Muscle layer of colon (tissue), 2 donors: ENCODE data around the gene ZNRD2.

Source experiments
- H3K27ac ChIP-seq: one replicate; pipeline ENCODE4 v1.7.0; 2013; ENCODE audit warnings: low read depth, mild to moderate bottlenecking, low read length, moderate library complexity
- H3K27me3 ChIP-seq, 2 donors: one replicate each; pipeline ENCODE4 v1.7.0; 2013; ENCODE audit warnings: low read length in 2 of 2, mild to moderate bottlenecking in 2 of 2; ENCODE audit not compliant: insufficient read depth in 2 of 2, control insufficient read depth in 1 of 2
- H3K36me3 ChIP-seq: one replicate; pipeline ENCODE4 v1.7.0; 2013; ENCODE audit warnings: mild to moderate bottlenecking, low read length; ENCODE audit not compliant: insufficient read depth
- H3K4me1 ChIP-seq: one replicate; pipeline ENCODE4 v1.7.0; 2013; ENCODE audit warnings: mild to moderate bottlenecking, low read length; ENCODE audit not compliant: insufficient read depth
- H3K4me3 ChIP-seq, 2 donors: one replicate each; pipeline ENCODE4 v1.7.0; 2013; ENCODE audit warnings: low read length in 2 of 2, low read depth in 1 of 2, mild to moderate bottlenecking in 1 of 2, moderate library complexity in 1 of 2
- H3K9ac ChIP-seq: one replicate; pipeline ENCODE4 v1.7.0; 2013; ENCODE audit warnings: low read length
- H3K9me3 ChIP-seq: one replicate; pipeline ENCODE4 v1.7.0; 2013; ENCODE audit warnings: mild to moderate bottlenecking, low read length
- donor health status: abdominal sarcoma.
- donor health status: Adenocarcinoma of cecum.

ZNRD2 gene

GRCh38 chr11:65578667-65579066 is 8.4 kb downstream of the ZNRD2 start:
- Histone ChIP-seq H3K9ac (peak overlapping the region; percentile 95), H3K36me3 (peaks cover 56% of the 10 kb centered on the region), H3K9me3 (no peaks in the 10 kb centered on the region), H3K27me3 (no peaks in the 10 kb centered on the region), H3K4me1 (peaks cover 28% of the 10 kb centered on the region), H3K27ac (peak overlapping the region; percentile 96), H3K4me3 (peak overlapping the region in 1 of 2 donors; percentile 92)

DNA sequence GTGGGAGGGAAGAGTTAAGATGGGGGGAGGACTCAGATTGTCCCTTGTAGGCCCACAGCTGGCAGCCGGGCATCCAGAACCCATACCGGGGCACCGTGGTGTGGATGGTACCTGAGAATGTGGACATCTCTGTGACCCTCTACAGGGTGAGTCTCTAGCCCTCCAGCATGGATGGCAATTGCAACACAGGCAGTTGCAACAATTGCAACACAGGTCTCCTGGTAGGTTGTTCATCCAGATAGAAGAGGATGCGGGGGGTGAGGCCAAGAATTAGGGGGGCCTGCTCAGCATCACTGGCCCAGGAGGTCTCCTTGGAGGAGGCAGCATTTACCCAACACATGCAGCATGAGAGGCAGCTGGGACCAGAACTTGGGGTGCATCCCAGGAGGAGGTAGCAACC is 9.0 kb downstream of the ZNRD2 start:
- Histone ChIP-seq H3K27me3 (no peaks in the 10 kb centered on the region), H3K36me3 (peaks cover 62% of the 10 kb centered on the region), H3K4me1 (peaks cover 29% of the 10 kb centered on the region), H3K27ac (no peak overlapping the region), H3K9ac (no peak overlapping the region), H3K9me3 (no peaks in the 10 kb centered on the region), H3K4me3 (no peak overlapping the region)

DNA sequence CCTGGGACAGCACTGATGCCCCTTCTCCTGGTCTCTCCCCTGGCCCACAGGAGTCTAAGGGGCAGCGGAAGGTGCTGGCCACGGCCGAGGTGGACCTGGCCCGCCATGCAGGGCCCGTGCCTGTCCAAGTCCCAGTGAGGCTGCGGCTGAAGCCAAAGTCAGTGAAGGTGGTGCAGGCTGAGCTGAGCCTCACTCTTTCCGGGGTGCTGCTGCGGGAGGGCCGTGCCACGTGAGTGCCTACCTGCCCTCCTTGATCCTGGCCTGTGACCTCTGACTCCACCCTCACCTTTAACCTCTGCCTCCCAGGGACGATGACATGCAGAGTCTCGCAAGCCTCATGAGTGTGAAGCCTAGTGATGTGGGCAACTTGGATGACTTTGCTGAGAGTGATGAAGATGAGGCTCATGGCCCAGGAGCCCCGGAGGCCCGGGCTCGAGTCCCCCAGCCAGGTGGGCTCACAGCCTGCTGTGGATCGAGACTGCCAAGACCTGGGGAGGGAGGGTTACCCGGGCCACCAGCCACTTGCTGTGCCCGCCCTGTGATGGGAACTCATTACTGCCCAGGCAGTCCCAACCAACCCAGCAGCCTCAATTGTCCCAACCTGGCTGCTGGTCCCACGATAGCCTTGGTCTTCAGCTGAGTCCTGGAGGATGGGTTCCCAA is 9.9 kb downstream of the ZNRD2 start:
- H3K9ac ChIP-seq, result no peak overlapping the region
- no peaks in the 10 kb centered on the region for H3K27me3 ChIP-seq
- no peaks in the 10 kb centered on the region for H3K9me3 ChIP-seq
- H3K4me3 ChIP-seq, result no peak overlapping the region
- H3K4me1 ChIP-seq, result peaks cover 29% of the 10 kb centered on the region
- H3K27ac ChIP-seq, result no peak overlapping the region
- peaks cover 68% of the 10 kb centered on the region for H3K36me3 ChIP-seq

GRCh38 chr11:65580756-65581155 is 10.5 kb downstream of the ZNRD2 start:
- Histone ChIP-seq H3K9me3 (no peaks in the 10 kb centered on the region), H3K9ac (no peak overlapping the region), H3K4me3 (no peak overlapping the region), H3K27me3 (no peaks in the 10 kb centered on the region), H3K27ac (no peak overlapping the region), H3K4me1 (peaks cover 29% of the 10 kb centered on the region), H3K36me3 (peaks cover 68% of the 10 kb centered on the region)

DNA sequence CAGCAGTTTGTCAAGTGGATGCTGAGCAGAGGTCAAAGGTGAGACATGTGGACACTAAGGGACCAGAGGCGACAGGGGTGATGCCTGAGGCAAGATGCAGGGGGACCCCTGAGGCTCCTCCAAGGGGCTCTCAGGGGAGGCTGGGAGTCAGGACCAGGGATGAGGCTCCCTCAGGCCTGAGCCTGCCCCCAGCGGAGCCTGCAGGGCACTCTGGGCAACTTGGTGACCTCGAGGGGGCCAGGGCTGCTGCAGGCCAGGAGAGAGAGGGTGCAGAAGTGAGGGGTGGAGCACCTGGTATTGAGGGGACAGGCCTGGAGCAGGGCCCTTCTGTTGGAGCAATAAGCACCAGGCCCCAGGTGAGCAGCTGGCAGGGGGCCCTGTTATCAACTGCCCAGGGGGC is 11.7 kb downstream of the ZNRD2 start:
- no peak overlapping the region for H3K9ac ChIP-seq
- H3K36me3 ChIP-seq, result peaks cover 78% of the 10 kb centered on the region
- no peaks in the 10 kb centered on the region for H3K27me3 ChIP-seq
- peak overlapping the region; percentile 31 for H3K27ac ChIP-seq
- H3K4me1 ChIP-seq, result peaks cover 40% of the 10 kb centered on the region
- H3K4me3 ChIP-seq, result no peak overlapping the region
- no peaks in the 10 kb centered on the region for H3K9me3 ChIP-seq

GRCh38 chr11:65583589-65583988 is 13.3 kb downstream of the ZNRD2 start:
- peak overlapping the region; percentile 15 for H3K27ac ChIP-seq
- peaks cover 44% of the 10 kb centered on the region for H3K4me1 ChIP-seq
- H3K4me3 ChIP-seq, result no peak overlapping the region
- H3K27me3 ChIP-seq, result no peaks in the 10 kb centered on the region
- H3K36me3 ChIP-seq, result peaks cover 72% of the 10 kb centered on the region
- H3K9ac ChIP-seq, result no peak overlapping the region
- no peaks in the 10 kb centered on the region for H3K9me3 ChIP-seq

- Histone ChIP-seq H3K4me3 (no peak overlapping the region), H3K9me3 (no peaks in the 10 kb centered on the region), H3K9ac (no peak overlapping the region), H3K27ac (no peak overlapping the region), H3K27me3 (no peaks in the 10 kb centered on the region), H3K36me3 (peaks cover 68% of the 10 kb centered on the region), H3K4me1 (peaks cover 43% of the 10 kb centered on the region)
Observed at GRCh38 chr11:65584106-65584505, 13.8 kb downstream of the ZNRD2 start.

GRCh38 chr11:65584723-65585171 is 14.5 kb downstream of the ZNRD2 start:
- peaks cover 43% of the 10 kb centered on the region for H3K4me1 ChIP-seq
- H3K27me3 ChIP-seq, result no peaks in the 10 kb centered on the region
- no peak overlapping the region for H3K4me3 ChIP-seq
- no peak overlapping the region for H3K9ac ChIP-seq
- no peaks in the 10 kb centered on the region for H3K9me3 ChIP-seq
- no peak overlapping the region for H3K27ac ChIP-seq
- peaks cover 64% of the 10 kb centered on the region for H3K36me3 ChIP-seq

DNA sequence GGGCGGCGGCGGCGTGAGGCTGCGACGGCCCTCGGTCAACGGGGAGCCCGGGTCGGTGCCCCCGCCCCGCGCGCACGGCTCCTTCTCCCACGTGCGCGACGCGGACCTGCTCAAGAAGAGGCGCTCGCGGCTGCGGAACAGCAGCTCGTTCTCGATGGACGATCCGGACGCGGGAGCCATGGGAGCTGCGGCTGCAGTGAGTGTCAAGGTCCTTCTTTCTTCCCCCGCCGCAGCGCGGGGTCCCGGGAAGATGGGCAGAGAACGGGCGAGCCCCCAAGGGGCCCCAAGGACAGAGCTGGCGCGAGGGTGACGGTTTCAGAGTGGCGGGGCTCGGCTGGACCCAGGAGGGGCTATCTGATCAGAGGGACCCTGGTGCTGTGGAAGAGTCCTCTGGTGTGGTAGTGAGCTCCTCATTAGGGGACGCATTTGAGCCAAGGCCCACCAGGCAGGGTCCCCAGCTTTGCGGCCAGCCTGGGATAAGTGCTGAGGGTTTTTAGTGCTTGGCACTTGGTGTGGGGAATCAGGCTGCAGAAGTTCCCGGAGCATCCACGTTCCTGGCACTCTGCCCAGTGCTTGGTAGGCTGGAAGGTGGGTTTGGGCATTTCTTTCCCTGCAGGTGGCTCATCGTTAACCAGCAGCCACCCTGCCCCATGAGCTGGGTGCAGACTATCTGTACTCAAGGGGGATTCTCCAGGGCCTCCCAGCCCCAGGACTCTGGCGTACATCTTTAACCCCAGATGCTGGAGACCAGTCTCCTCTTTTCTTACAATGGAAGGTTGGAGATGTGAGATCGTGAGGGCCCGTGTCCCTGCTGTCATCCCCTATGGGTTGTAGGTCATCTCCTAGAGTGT is 15.3 kb downstream of the ZNRD2 start:
- Histone ChIP-seq H3K27me3 (no peaks in the 10 kb centered on the region), H3K9ac (no peak overlapping the region), H3K36me3 (peaks cover 64% of the 10 kb centered on the region), H3K9me3 (no peaks in the 10 kb centered on the region), H3K4me1 (peaks cover 43% of the 10 kb centered on the region), H3K27ac (peak overlapping the region; percentile 21), H3K4me3 (no peak overlapping the region)

DNA sequence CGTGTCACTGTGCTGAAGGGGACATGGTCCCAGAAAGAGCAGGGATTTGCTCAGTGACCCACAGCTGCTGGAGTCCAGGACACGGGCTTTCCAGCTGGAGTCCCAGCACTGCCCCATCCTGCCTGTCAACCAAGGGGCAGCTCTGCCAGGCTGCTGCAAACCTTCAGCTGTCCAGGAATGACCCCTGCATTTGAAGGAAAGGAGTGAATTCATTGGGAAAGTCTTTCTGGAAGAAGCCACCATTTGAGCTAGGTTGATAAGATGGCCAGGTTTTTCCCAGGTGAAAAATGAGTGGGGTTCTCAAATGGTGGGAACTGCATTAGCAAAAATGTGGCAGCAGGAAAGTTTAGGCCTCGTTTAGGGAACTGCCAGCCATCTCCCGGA is 16.0 kb downstream of the ZNRD2 start:
- H3K27me3 ChIP-seq, result no peaks in the 10 kb centered on the region
- H3K36me3 ChIP-seq, result peaks cover 61% of the 10 kb centered on the region
- H3K4me3 ChIP-seq, result no peak overlapping the region
- H3K27ac ChIP-seq, result peak overlapping the region; percentile 48
- no peaks in the 10 kb centered on the region for H3K9me3 ChIP-seq
- H3K9ac ChIP-seq, result no peak overlapping the region
- H3K4me1 ChIP-seq, result peaks cover 43% of the 10 kb centered on the region

DNA sequence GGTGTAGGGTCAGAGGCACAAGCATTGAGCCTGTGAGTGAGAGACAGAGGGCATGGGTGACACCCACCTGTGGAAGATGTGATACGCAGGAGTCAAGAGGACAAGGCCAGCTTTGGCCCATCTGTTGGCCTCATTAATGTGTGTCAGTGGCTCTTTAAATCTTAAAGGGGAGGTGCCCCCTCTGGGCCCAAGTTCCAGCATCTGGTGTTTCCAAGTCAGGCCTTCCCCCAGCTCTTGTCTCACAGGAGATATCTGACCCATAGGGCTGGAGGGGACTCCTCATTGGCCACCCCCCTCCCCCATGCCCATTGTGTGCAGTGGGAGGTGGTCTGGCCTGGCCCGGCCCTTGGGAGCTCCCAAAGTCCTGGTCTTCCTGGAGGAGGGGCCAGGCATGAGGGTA is 16.4 kb downstream of the ZNRD2 start:
- Histone ChIP-seq H3K4me3 (no peak overlapping the region), H3K27ac (peak overlapping the region; percentile 48)

More for the DNA sequence above, 16.4 kb downstream of the ZNRD2 start:
- H3K9me3 ChIP-seq, result no peaks in the 10 kb centered on the region
- H3K36me3 ChIP-seq, result peaks cover 59% of the 10 kb centered on the region
- H3K9ac ChIP-seq, result no peak overlapping the region
- H3K27me3 ChIP-seq, result no peaks in the 10 kb centered on the region
- H3K4me1 ChIP-seq, result peaks cover 43% of the 10 kb centered on the region
